DND-41 (cell line): ENCODE data around the gene MAMDC2.

Experiments
- ATAC-seq: fragments of 200-7000 bp; cut with Tn5 transposase; 3 replicates; pipeline ENCODE4 v1.9.1; 2021; ENCODE audit warnings: low read depth; ENCODE audit not compliant: insufficient read depth
- DNase-seq: peaks from one replicate; pipeline ENCODE4 v3.0.0-alpha.2; 2020
- H2AFZ ChIP-seq: 2 replicates; pipeline ENCODE4 v1.6.0; 2012; ENCODE audit warnings: low read depth, low read length
- H3K27ac ChIP-seq: 2 replicates; pipeline ENCODE4 v1.5.1; 2012; ENCODE audit warnings: low read length, inconsistent platforms
- H3K27me3 ChIP-seq: fragments of 200-600 bp; sonication (generic); 2 replicates; pipeline ENCODE4 v1.6.0; 2012; ENCODE audit warnings: low read length, mild to moderate bottlenecking, inconsistent platforms; ENCODE audit not compliant: insufficient read depth, poor library complexity
- H3K36me3 ChIP-seq: 2 replicates; pipeline ENCODE4 v1.5.1; 2012; ENCODE audit warnings: low read length, inconsistent platforms; ENCODE audit not compliant: insufficient read depth
- H3K4me1 ChIP-seq: 2 replicates; pipeline ENCODE4 v1.5.1; 2012; ENCODE audit warnings: mild to moderate bottlenecking, low read length; ENCODE audit not compliant: insufficient read depth
- H3K4me2 ChIP-seq: 2 replicates; pipeline ENCODE4 v1.6.0; 2012; ENCODE audit warnings: mild to moderate bottlenecking, moderate library complexity, low read length, inconsistent platforms; ENCODE audit not compliant: insufficient read depth
- H3K4me3 ChIP-seq, 2 experiments: fragments of 200-600 bp in 1 of 2; shearing (Covaris generic) in 1 of 2; 2 replicates each; pipeline ENCODE4 v1.5.1; 2012 to 2016; ENCODE audit warnings: inconsistent platforms in 2 of 2, low read length in 2 of 2, mild to moderate bottlenecking in 2 of 2, low read depth in 1 of 2, moderate library complexity in 1 of 2
- H3K79me2 ChIP-seq: 2 replicates; pipeline ENCODE4 v1.6.0; 2012; ENCODE audit warnings: low read length, inconsistent platforms; ENCODE audit not compliant: insufficient read depth
- H3K9ac ChIP-seq: 2 replicates; pipeline ENCODE4 v1.6.0; 2012; ENCODE audit warnings: low read depth, mild to moderate bottlenecking, inconsistent platforms, low read length, moderate library complexity
- H3K9me3 ChIP-seq: 2 replicates; pipeline ENCODE4 v1.5.1; 2012; ENCODE audit warnings: low read length, moderate library complexity, mild to moderate bottlenecking, inconsistent platforms; ENCODE audit not compliant: insufficient read depth, severe bottlenecking
- H4K20me1 ChIP-seq: 2 replicates; pipeline ENCODE4 v1.6.0; 2012; ENCODE audit warnings: low read length; ENCODE audit not compliant: insufficient read depth
- CTCF ChIP-seq: IDR thresholded peaks from 2 replicates; pipeline ENCODE4 v1.5.1; 2012; ENCODE audit warnings: borderline replicate concordance, low read length, moderate library complexity, mild to moderate bottlenecking; ENCODE audit not compliant: poor library complexity, severe bottlenecking; ENCODE audit errors: extremely low read depth
- EZH2 ChIP-seq: IDR thresholded peaks from 3 replicates; pipeline ENCODE4 v1.6.1; 2012; ENCODE audit warnings: borderline replicate concordance, low read depth, mild to moderate bottlenecking, moderate library complexity, low read length, inconsistent platforms; ENCODE audit not compliant: severe bottlenecking

Gene MAMDC2

DNA sequence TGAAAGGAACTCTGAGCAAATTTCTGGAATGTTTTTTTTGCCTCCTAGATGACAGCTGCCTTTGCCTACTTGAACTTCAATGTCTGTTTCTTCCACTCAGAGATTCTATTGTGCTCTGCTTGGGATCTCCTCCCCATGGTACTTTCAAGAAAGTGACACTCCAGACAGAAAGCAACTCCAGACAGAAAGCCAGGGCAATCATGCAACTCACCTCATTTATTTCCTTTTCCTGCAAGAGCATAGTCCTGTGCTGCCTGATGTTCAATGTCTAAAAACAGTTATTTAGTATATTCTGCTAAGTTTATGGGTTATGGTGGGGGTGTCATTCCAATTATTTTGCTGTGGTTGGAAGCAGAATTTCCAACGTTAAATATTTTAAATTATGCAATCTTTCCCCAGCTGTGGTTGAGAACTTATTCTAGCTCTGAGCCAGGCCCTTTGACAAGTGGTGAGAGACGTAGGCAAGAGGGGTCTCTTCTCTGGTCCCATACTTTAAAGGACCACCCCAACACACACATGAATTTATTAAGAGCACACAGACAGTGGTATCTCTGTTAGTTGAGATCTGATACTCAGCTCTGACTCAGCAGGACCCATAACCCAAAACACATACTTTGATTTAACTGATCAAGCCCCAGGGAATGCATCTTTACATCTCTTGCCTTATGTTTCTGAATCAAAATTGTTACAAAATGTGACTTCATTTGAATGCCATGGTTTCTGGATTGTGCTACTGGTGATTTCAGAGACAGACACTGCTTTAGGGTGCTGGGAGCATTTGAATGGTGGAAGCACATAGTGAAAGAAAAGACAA, 39.5 kb upstream of the MAMDC2 start:
- Histone ChIP-seq H3K4me2 (no peak overlapping the region), H4K20me1 (no peaks in the 10 kb centered on the region), H3K36me3 (no peaks in the 10 kb centered on the region), H2AFZ (no peak overlapping the region), H3K9me3 (no peaks in the 10 kb centered on the region), H3K79me2 (no peaks in the 10 kb centered on the region), H3K27ac (no peak overlapping the region), H3K27me3 (no peaks in the 10 kb centered on the region), H3K9ac (no peak overlapping the region), H3K4me3 (no peak overlapping the region), H3K4me1 (no peaks in the 10 kb centered on the region)
- TF ChIP-seq CTCF: no peak
- TF ChIP-seq EZH2: no peak
- DNase-seq: no peak
- ATAC-seq: no peak

DNA sequence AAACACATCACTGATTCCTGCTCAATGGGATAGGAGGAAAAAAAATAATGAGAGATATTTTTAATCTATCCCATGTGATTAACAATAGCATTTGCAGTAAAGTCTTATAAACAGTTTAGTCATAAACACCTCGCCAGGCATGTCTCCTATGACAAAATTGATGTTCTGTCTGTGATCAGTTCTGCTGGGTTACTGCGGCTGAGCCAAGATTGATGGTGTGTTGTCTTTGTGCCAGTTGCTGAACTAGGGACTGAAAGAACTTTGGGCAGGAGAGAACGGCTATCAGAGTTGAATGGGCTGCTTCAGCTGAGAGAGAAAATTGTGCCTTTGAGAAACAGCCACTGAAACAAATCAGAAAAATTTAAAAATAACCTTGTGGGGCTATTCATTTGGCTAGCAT, 37.3 kb upstream of the MAMDC2 start:
- H3K27ac ChIP-seq: no peak overlapping the region
- H2AFZ ChIP-seq: no peak overlapping the region
- DNase-seq (no peak), ATAC-seq (no peak)
- no peaks in the 10 kb centered on the region for H3K79me2 ChIP-seq
- TF ChIP-seq EZH2: no peak
- no peak for TF ChIP-seq CTCF
- H3K4me3 ChIP-seq: no peak overlapping the region
- H3K4me1 ChIP-seq: no peaks in the 10 kb centered on the region
- H3K9me3 ChIP-seq: no peaks in the 10 kb centered on the region
- H3K4me2 ChIP-seq: no peak overlapping the region
- no peaks in the 10 kb centered on the region for H3K36me3 ChIP-seq
- H3K9ac ChIP-seq: no peak overlapping the region
- no peaks in the 10 kb centered on the region for H4K20me1 ChIP-seq
- no peaks in the 10 kb centered on the region for H3K27me3 ChIP-seq

GRCh38 chr9:70007831-70008230, 35.8 kb upstream of the MAMDC2 start:
- Histone ChIP-seq H3K4me2 (no peak overlapping the region), H3K9me3 (no peaks in the 10 kb centered on the region), H3K27me3 (no peaks in the 10 kb centered on the region), H3K9ac (no peak overlapping the region), H2AFZ (no peak overlapping the region), H3K79me2 (no peaks in the 10 kb centered on the region), H3K4me1 (no peaks in the 10 kb centered on the region), H3K36me3 (no peaks in the 10 kb centered on the region), H3K27ac (no peak overlapping the region), H3K4me3 (no peak overlapping the region), H4K20me1 (no peaks in the 10 kb centered on the region)
- no peak for TF ChIP-seq EZH2
- no peak for TF ChIP-seq CTCF
- no peak for DNase-seq
- ATAC-seq: no peak
